ENCODE measurements around the gene FOXRED2. TPM values are rescaled to one million over a fixed set of nuclear protein-coding genes. Genes with fewer than 3 reads are reported as not detected.
A peak's percentile ranks its signal among the peaks of the same experiment; 100 is the strongest.

Gene FOXRED2
- 1 to 10 TPM; 2.0 to 6.3 (median 3.2) TPM for polyA plus RNA-seq (ENCODE audit: low read depth in 6 of 6)

GRCh38 chr22:36506637-36507517, at the start of gene FOXRED2:
FOXRED2 (minus strand) TSS chr22:36507040; CDS start chr22:36506422, 618 bp downstream.
- peak within 1 kb of the TSS; percentile 67 to 88 (median 78) for H3K4me3 Mint-ChIP-seq
- H3K27ac Mint-ChIP-seq: peak within 1 kb of the TSS; percentile 9 to 81 (median 68)
- H3K36me3 Mint-ChIP-seq: peaks cover 0 to 12% of the 10 kb centered on the region in 2 donors
- ATAC-seq (ENCODE audit: low read depth in 2 of 2) (peak; percentile 96 to 97), DNase-seq (peak; percentile 90)
- H3K9me3 Mint-ChIP-seq: no peaks in the 10 kb centered on the region
- H3K4me1 Mint-ChIP-seq: peaks cover 8 to 14% (median 12%) of the 10 kb centered on the region in 3 donors
- H3K27me3 Mint-ChIP-seq: no peaks in the 10 kb centered on the region

DNA sequence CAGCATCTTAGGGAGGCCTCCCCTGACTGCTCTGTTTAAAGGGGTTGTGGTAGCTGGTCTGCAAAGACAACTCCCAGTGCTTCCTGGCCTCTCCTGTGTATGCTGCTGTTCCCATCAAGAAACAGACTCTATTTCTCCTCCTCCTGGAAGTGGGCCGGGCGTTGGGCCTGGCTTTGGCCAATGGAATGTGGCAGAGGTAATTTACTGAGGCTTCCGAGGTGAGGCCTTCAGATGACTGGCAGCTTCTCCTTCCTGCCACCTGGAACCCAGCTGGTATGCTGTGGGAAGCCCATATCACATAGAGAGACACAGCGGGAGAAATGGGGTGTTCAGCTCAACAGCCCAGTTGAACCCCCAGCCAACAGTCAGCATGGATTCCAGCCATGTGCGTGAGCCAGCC, 47.3 kb upstream of the FOXRED2 start:
- no peaks in the 10 kb centered on the region for H3K36me3 Mint-ChIP-seq
- ATAC-seq (ENCODE audit: low read depth in 2 of 2): no peak
- H3K4me1 Mint-ChIP-seq: peaks cover 37 to 46% (median 39%) of the 10 kb centered on the region in 3 donors
- peak overlapping the region; percentile 49 to 96 (median 88) for H3K27ac Mint-ChIP-seq
- H3K4me3 Mint-ChIP-seq: peak overlapping the region in 4 of 8 donors; percentile 22 to 58 (median 48)
- DNase-seq: no peak
- H3K27me3 Mint-ChIP-seq: peaks cover 0 to 8% (median 0%) of the 10 kb centered on the region in 3 donors
- no peaks in the 10 kb centered on the region for H3K9me3 Mint-ChIP-seq

DNA sequence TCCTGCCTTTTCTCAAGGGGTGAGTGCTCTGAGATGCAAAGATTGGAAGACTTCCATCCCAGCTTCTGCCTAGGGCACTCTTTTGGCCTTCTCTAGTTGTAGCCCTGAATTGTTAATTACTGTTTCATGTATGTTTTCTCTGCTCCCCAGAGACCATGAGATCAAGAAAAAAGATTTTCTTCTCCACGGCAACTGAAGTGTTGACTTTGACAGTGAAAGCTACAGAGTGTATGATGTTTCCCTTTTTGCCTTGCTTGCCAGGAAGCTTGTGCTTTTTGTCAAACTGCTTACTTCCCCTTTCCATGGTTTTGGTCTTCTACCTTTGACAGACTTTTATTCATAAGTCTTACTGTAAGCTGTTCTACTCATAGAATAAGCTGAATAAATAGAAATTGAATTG, 45.4 kb upstream of the FOXRED2 start:
- ATAC-seq (ENCODE audit: low read depth in 2 of 2): peak; percentile 93 to 94
- no peaks in the 10 kb centered on the region for H3K9me3 Mint-ChIP-seq
- H3K4me1 Mint-ChIP-seq: peaks cover 46 to 56% (median 46%) of the 10 kb centered on the region in 3 donors
- peaks cover 0 to 6% (median 0%) of the 10 kb centered on the region in 3 donors for H3K27me3 Mint-ChIP-seq
- H3K27ac Mint-ChIP-seq: peak overlapping the region; percentile 93 to 100 (median 98)
- H3K36me3 Mint-ChIP-seq: no peaks in the 10 kb centered on the region
- peak overlapping the region in 7 of 8 donors; percentile 5 to 81 (median 65) for H3K4me3 Mint-ChIP-seq
- DNase-seq: peak; percentile 74

DNA sequence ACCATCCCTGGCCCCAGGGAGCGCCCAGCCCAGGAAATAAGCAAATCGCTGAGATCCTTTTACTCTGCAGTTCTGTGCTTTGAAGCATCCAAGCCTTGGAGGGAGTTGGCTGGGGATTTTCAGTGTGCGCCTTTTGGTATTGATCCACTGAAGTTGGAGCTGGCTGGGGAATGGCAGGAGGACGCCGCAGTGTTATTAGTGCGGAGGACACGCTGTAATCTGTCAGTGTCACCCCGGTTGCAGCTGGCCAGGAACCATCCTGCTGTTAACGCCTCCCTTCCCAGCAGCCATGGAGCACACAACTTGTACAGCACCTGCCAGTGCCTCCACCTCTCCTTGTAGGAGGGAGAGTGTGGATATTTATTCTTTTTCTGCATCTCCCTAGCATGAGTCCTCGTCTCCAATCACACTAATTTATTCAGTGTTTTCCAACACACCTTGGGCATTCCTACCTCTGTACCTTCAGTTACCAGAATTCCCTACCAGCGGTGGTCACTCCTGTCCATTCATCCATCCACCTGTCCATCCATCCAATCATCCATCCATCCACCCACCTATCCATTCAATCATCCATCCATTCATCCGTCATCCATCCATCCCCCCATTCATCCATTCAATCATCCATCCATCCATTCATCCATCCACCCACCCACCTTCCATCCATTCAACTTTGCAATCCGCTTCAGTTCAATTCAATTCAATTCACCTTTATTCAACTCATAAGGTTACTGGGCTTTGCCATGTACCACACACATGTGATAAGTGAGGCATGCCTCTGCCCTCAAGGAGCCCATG, 44.1 kb upstream of the FOXRED2 start:
- ATAC-seq (ENCODE audit: low read depth in 2 of 2): no peak

DNA sequence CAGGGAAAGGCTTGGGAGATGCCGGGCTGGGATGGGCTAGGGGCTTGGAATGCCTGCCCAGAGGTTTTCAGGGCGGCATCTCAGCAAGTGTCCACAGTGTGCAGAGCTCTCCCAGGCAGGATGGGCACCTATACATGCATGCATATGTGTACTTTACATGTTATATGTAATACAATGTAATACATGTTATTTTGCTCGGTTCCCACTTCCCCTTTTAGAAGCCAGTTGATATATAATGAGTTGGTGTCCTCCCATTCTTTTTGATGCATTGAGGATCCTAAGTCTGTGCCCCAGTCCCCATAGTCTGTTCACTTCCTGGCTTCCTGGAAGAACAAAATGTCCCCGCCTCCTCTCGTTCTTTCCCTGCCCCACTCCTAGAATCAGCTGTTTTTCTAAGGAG, 42.2 kb upstream of the FOXRED2 start:
- ATAC-seq (ENCODE audit: low read depth in 2 of 2) (peak; percentile 11 to 15), DNase-seq (peak; percentile 11)
- H3K36me3 Mint-ChIP-seq: no peaks in the 10 kb centered on the region
- H3K4me3 Mint-ChIP-seq: peak overlapping the region in 4 of 8 donors; percentile 7 to 75 (median 54)
- H3K27ac Mint-ChIP-seq: peak overlapping the region; percentile 7 to 94 (median 90)
- H3K27me3 Mint-ChIP-seq: peaks cover 0 to 4% (median 0%) of the 10 kb centered on the region in 3 donors
- no peaks in the 10 kb centered on the region for H3K9me3 Mint-ChIP-seq
- peaks cover 49 to 59% (median 49%) of the 10 kb centered on the region in 3 donors for H3K4me1 Mint-ChIP-seq

More for the DNA sequence above, 44.1 kb upstream of the FOXRED2 start:
- no peaks in the 10 kb centered on the region for H3K36me3 Mint-ChIP-seq
- H3K4me1 Mint-ChIP-seq: peaks cover 51 to 61% (median 51%) of the 10 kb centered on the region in 3 donors
- DNase-seq: no peak
- H3K27me3 Mint-ChIP-seq: peaks cover 0 to 3% (median 0%) of the 10 kb centered on the region in 3 donors
- H3K9me3 Mint-ChIP-seq: no peaks in the 10 kb centered on the region
- H3K4me3 Mint-ChIP-seq: peak overlapping the region in 6 of 8 donors; percentile 0 to 64 (median 51)
- H3K27ac Mint-ChIP-seq: peak overlapping the region; percentile 78 to 100 (median 96)

GRCh38 chr22:36548606-36549005, 41.8 kb upstream of the FOXRED2 start:
- Mint-ChIP-seq H3K4me3 (peak overlapping the region in 1 of 8 donors; percentile 75), H3K9me3 (no peaks in the 10 kb centered on the region), H3K4me1 (peaks cover 46 to 54% (median 46%) of the 10 kb centered on the region in 3 donors), H3K27me3 (peaks cover 0 to 4% (median 0%) of the 10 kb centered on the region in 3 donors), H3K27ac (peak overlapping the region in 5 of 6 donors; percentile 50 to 97 (median 93)), H3K36me3 (no peaks in the 10 kb centered on the region)
- DNase-seq (no peak), ATAC-seq (ENCODE audit: low read depth in 2 of 2) (no peak)

DNA sequence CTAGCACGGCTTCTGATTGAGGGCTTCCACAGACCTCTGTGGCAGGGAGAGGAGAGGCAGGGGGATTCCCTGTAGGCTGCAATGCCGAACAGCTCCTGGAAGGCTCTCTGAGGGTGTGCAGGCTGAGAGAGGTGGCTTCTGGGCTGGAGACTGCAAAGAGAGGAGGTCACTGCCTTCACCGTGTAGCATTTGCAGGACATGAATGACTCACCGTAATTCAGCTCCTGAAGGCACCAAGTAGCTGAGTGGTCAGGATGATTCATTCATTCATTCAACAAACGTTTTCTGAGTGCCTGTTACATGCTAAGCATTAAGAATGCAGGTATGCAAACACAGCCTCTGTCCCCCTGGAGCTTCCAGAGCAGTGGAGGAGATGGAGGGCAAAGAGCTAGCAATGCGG, 40.1 kb upstream of the FOXRED2 start:
- ATAC-seq (ENCODE audit: low read depth in 2 of 2): no peak
- H3K4me1 Mint-ChIP-seq: peaks cover 32 to 39% (median 38%) of the 10 kb centered on the region in 3 donors
- H3K36me3 Mint-ChIP-seq: no peaks in the 10 kb centered on the region
- H3K27me3 Mint-ChIP-seq: peaks cover 0 to 4% (median 0%) of the 10 kb centered on the region in 3 donors
- no peak for DNase-seq
- H3K9me3 Mint-ChIP-seq: no peaks in the 10 kb centered on the region
- peak overlapping the region in 2 of 6 donors; percentile 38 to 50 for H3K27ac Mint-ChIP-seq
- peak overlapping the region in 1 of 8 donors; percentile 41 for H3K4me3 Mint-ChIP-seq

- DNase-seq (peak; percentile 39), ATAC-seq (ENCODE audit: low read depth in 2 of 2) (peak; percentile 71 to 74)
- Mint-ChIP-seq H3K4me3 (no peak overlapping the region), H3K36me3 (no peaks in the 10 kb centered on the region), H3K9me3 (no peaks in the 10 kb centered on the region), H3K27ac (peak overlapping the region in 2 of 6 donors; percentile 25 to 38), H3K4me1 (peaks cover 25 to 32% (median 32%) of the 10 kb centered on the region in 3 donors), H3K27me3 (peaks cover 0 to 4% (median 0%) of the 10 kb centered on the region in 3 donors)
Measured at GRCh38 chr22:36546092-36546804, 39.4 kb upstream of the FOXRED2 start.

- DNase-seq (no peak), ATAC-seq (ENCODE audit: low read depth in 2 of 2) (no peak)
- Mint-ChIP-seq H3K36me3 (no peaks in the 10 kb centered on the region), H3K4me3 (no peak overlapping the region), H3K27me3 (peaks cover 0 to 11% (median 10%) of the 10 kb centered on the region in 3 donors), H3K4me1 (peaks cover 16 to 20% (median 18%) of the 10 kb centered on the region in 3 donors), H3K27ac (no peak overlapping the region), H3K9me3 (no peaks in the 10 kb centered on the region)
Measured at GRCh38 chr22:36544107-36544620, 37.3 kb upstream of the FOXRED2 start.

DNA sequence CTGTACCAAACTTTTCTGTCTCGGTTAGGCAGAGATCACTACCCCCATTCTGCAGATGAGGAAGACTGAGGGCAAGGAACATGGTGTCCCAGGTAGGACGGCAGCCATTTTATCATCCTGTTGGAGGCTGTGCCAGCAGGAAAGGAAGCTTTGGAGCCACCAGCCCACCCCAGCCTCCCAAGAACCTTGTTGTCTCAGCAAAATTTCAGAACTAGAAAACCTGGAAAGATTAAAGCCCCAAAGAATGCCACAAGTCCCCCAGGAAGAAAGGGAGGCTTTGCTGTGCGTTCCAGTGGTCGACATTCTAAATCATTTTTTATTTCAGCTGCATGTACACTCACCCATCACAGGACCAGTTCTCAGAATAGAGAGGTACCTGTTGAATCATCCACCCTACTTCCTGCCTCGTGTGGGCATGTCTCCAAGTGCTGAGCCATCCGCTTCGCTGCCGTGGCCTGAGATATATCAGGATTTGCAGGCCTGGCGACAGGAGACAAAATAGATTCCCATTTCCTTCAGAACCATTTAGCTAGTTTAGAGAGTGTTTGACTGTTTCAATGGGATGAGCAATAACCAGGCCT, 35.1 kb upstream of the FOXRED2 start:
- DNase-seq (no peak), ATAC-seq (ENCODE audit: low read depth in 2 of 2) (no peak)
- Mint-ChIP-seq H3K9me3 (no peaks in the 10 kb centered on the region), H3K27me3 (peaks cover 0 to 11% (median 11%) of the 10 kb centered on the region in 3 donors), H3K36me3 (no peaks in the 10 kb centered on the region), H3K4me3 (no peak overlapping the region), H3K4me1 (peaks cover 6 to 9% (median 8%) of the 10 kb centered on the region in 3 donors), H3K27ac (peak overlapping the region in 1 of 6 donors; percentile 57)

- Mint-ChIP-seq H3K4me3 (no peak overlapping the region), H3K27me3 (peaks cover 0 to 11% (median 9%) of the 10 kb centered on the region in 3 donors), H3K27ac (no peak overlapping the region), H3K9me3 (no peaks in the 10 kb centered on the region), H3K36me3 (no peaks in the 10 kb centered on the region), H3K4me1 (peaks cover 2 to 7% (median 6%) of the 10 kb centered on the region in 3 donors)
- ATAC-seq (ENCODE audit: low read depth in 2 of 2) (no peak), DNase-seq (no peak)
Measured at GRCh38 chr22:36540867-36541642, 34.2 kb upstream of the FOXRED2 start.

All from naive B cell (primary cell).